HG03139 (cell line): Measurements from ENCODE around the gene LCN2.
"Not testable (repeated sequence)": the region's sequence is repeated elsewhere in the genome, so short reads cannot be mapped to it uniquely, and the experiment has no call there.

Source experiments
- ATAC-seq: cut with Tn5 transposase; IDR thresholded peaks from one replicate; pipeline ENCODE4 v1.9.1; 2021; ENCODE audit not compliant: unreplicated experiment

The LCN2 gene

DNA sequence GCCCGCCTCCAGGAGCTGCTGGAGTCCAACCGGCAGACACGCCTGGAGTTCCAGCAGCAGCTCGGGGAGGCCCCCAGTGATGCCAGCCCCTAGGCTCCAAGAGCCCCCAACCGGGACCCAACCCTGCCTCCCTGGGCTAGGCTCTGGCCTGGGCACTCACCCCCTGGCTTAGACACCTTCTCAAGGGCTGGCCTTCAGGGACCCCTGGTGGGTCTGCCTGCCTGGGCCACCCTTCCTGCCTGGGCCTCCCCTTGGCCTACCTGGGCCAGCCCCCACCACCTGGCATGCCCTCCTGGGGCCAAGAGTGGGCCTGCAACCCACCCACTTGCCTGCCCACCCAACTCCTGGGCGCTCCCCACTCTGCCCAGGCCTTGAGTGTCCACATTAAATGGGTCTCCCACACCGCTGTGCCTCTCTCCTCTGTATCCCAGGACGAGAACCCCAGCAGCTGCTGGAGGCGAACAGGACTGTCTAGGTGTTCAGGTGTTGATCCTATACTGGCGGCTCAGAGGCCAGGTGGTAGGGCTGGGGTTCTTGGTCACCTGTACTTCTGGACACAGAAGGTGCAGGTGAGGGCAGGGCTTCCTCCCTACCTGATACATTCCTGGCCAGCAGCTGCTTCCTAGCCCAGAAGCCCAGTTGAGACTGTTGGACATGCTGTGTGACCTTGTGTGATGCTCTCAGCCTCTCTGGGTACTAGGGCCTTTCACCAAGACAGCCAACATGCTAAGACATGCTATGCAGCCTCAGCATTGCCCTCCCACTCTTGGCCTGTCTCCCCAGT lies 14.5 kb downstream of the LCN2 start:
- ATAC-seq = no peak

DNA sequence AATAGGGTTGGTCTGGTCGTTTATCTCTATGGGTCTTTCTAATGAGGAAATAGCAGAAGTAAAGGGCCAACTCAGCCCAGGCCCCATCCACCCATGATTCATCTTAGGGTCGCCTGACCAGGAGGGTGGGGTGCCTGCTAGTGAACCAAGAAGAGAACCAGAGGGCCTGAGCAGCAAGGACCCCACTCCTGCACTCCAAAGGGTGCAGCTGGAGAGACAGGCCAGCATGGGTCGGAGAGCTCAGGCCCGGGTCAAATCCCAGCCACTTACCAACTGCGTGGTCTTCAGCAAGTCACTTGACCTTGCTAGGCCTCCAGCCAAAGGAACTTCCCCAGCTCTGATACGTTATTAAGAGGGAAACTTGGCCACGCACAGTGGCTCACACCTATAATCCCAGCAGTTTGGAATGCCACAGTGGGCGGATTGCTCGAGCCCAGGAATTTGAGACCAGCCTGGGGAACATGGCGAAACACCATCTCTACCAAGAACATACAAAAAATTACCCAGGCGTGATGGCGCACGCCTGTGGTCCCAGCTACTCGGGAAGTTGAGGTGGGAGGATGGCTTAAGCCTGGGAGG lies 15.1 kb downstream of the LCN2 start:
- ATAC-seq = no peak

- ATAC-seq = no peak
Measured at GRCh38 chr9:128166169-128166568, 16.9 kb downstream of the LCN2 start.

DNA sequence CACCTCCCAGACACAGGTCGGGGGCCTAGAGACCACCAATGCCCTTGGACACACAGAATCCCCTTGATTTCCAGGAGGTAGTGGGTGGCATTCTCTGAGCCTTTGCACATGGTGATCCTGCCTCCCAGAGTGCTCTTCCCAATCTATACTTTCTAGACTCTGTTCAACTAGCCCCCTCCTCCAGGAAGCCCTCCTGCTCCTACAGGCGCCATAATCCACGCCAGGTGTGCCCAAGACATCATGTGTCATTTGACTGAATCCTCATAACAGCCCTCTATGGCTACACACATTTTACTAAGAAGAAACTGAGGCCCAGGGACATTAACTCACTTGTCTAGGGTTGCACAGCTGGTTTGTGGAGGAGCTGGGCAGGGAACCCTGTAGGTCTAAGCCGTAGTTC lies 18.0 kb downstream of the LCN2 start:
- no peak for ATAC-seq

GRCh38 chr9:128168731-128169308 lies 19.6 kb downstream of the LCN2 start:
- ATAC-seq = no peak

- no peak for ATAC-seq
Measured at GRCh38 chr9:128169492-128169891, 20.2 kb downstream of the LCN2 start.

GRCh38 chr9:128169925-128170324 lies 20.7 kb downstream of the LCN2 start:
- no peak for ATAC-seq

DNA sequence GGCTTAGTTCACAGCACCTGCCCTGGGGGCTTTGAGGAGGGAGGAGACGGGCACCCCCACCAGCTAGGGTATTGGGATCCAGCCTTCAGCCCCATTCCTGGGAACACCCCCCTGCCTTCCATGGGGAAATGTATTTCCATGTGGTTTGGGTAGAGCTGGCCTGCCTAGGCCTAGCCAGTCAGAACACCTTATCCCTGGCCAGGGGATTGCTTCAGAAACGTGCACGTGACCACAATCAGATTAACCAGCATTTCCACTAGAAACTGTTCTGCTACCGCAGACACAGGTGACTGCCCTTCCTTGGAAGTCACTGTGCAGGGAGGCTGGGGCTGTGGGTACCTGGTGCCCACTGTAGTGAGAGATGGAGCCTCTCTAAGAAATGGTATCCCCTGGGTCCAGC lies 24.8 kb downstream of the LCN2 start:
- ATAC-seq = no peak

- ATAC-seq = no peak
Measured at GRCh38 chr9:128175102-128175563, 25.9 kb downstream of the LCN2 start.

- ATAC-seq = no peak
Measured at GRCh38 chr9:128175726-128176125, 26.5 kb downstream of the LCN2 start.

- no peak for ATAC-seq
Measured at GRCh38 chr9:128178806-128179431, 29.7 kb downstream of the LCN2 start.

DNA sequence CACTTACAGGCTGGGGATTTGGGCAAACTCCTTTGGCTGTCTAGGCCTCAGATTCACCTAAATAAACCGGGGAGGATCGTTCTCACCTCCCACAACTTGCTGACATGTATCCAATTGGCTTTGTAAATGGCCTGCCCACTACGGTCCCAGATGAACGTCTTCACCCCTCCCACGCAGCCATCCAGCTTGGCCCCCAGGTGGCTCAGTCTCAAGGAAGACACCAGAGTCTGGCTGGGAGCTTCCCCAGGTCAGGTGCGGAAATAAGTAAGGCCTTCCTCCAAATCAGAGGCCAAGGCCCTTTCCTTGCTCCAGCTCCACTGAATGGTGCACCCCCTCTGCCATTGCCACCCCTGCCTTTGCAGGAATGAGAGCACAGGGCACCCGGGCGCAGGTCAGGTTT lies 30.7 kb downstream of the LCN2 start:
- no peak for ATAC-seq

- no peak for ATAC-seq
Measured at GRCh38 chr9:128180447-128180846, 31.2 kb downstream of the LCN2 start.

GRCh38 chr9:128181480-128181879 lies 32.2 kb downstream of the LCN2 start:
- not testable (repeated sequence) for ATAC-seq

DNA sequence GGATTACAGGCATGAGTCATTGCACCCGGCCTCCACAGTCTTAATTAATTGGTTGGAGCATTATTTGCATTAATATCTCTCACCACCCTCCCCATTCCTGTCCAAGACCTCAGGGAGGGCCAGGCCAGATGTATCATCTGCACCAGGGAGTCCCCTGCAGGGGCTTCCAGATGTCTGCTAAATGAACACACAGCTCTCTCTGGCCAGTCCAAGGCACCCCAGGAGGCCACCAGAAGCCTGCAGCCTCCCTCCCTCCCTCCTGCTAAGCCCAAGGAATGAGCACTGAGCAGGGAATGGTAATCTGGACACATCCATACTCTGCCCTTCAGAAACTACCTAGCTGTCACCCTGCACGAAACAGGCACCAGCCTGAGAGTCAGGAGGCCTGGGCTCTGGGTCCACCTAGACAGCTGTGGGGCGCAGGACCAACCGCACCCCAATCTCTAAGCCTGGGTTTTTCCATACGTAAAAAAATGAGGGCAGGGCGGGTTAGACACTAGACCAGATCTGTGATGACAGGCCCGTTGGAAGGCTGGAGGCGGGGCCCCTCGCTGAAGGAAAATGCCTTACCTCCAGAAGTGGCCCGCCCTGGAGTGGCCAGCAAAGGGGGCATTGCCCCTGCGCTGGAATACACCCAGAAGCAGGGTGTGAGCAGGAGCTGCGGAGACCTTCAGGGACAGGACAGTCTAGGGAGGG lies 33.8 kb downstream of the LCN2 start:
- no peak for ATAC-seq

DNA sequence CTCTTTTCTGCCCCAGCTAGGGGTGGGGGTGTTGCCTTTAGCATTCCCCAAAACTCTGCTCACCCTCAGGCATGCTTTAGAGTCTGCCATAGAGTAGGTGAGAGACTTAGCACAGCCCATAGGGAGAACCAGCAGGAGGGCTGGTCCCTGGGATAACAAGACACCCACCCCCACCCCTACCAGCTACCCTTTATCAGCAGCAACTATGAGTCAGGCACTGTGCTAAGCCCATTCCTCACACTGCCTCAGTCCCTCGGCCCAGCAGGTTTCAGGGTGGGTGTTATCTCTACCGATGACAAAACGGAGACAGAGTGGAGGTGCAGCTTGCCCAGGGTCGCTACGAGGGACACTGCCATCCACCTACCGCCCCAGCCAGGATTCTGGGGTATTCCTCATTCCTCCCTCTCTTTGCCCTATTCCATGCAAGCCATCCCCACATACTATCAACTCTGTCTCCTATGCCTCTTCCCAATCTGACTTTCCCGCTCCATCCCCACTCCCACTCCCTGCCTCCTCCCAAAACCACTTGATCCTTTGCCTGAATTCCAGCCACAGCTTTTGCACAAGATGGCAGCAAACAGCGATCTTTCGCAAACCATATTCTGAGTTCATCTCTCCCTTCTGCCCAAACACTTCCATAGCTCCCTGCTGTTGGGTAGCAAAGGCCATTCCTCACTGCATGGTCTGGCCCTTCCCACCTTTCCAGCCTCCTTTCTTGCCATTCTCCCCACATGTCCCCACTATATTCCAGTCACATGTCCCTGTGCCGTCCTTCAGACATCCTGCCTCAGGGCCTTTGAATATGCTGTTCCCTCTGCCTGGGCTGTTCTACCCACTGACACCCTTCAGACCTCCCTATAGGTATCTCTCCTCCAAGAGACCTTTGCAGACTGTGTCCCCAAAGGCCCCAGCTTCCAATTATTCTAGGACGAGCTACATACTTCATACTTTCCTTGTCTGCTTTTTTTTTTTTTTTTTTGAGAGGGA lies 37.0 kb downstream of the LCN2 start:
- no peak for ATAC-seq

DNA sequence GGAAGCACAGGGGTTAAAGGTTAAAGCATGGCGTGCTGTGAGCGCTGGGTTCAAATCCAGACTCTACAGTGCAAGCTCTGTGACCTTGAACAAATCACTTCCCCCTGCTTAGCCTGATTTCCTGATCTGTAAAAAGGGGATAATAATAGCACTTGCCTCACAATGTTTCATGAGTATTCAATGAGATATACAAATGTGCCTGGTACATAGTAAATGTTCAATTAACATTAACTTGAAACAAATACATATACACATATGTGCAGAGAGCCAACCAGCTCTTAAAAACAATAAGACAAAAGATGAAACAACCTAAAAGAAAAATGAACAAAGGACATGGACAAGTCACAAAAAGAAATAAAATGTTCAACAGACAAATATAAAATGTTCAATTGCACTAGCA lies 38.1 kb downstream of the LCN2 start:
- ATAC-seq = no peak

- ATAC-seq = no peak
Measured at GRCh38 chr9:128188209-128188608, 39.0 kb downstream of the LCN2 start.

GRCh38 chr9:128190013-128190412 lies 40.8 kb downstream of the LCN2 start:
- no peak for ATAC-seq
